ENCODE measurements around the gene PPCDC.

DNA sequence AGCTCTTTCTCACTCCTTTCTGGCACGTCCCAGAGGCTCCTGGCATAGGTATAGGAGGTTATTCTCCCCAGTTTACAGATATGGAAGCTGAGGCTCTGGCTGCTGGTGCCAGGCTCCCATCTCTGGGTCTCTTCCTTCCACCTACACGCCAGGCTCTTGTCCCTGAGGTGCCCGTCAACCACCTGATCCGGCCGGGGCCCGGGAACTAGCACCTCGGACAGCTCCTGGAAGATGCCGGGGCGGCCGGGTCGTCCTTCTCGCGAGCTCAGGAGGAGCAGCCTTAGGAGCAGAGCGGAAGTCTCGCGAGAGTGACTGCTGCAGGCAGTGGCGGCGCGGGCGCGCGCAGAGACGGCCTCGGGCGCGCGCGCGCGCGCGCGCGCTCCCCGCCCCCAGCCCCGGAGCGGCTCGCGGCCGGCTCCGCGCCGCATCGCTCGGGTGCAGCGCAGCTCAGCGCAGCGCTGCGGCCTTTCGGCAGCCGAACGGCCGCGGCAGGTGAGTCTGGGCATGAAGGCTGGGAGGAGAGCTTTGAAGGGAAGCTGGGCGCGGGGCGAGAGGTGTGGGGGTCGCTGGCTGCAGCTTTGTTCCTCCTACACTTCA, 28.1 kb upstream of the PPCDC start, which contains the start of gene SCAMP5:
- TF ChIP-seq, protein P1, sequence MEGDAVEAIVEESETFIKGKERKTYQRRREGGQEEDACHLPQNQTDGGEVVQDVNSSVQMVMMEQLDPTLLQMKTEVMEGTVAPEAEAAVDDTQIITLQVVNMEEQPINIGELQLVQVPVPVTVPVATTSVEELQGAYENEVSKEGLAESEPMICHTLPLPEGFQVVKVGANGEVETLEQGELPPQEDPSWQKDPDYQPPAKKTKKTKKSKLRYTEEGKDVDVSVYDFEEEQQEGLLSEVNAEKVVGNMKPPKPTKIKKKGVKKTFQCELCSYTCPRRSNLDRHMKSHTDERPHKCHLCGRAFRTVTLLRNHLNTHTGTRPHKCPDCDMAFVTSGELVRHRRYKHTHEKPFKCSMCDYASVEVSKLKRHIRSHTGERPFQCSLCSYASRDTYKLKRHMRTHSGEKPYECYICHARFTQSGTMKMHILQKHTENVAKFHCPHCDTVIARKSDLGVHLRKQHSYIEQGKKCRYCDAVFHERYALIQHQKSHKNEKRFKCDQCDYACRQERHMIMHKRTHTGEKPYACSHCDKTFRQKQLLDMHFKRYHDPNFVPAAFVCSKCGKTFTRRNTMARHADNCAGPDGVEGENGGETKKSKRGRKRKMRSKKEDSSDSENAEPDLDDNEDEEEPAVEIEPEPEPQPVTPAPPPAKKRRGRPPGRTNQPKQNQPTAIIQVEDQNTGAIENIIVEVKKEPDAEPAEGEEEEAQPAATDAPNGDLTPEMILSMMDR (IDR thresholded peaks at IDR 0.05) = no peak
- peak; percentile 47 to 67 for TF ChIP-seq POLR2A (IDR thresholded peaks at IDR 0.05)

Measured in adrenal gland (tissue), 5 donors.